ENCODE results near the gene EIF2B4. TPM values are rescaled to one million over a fixed set of nuclear protein-coding genes. Genes with fewer than 3 reads are reported as not detected.

EIF2B4 gene
- polyA plus RNA-seq, 1 experiment: 42.8 TPM

DNA sequence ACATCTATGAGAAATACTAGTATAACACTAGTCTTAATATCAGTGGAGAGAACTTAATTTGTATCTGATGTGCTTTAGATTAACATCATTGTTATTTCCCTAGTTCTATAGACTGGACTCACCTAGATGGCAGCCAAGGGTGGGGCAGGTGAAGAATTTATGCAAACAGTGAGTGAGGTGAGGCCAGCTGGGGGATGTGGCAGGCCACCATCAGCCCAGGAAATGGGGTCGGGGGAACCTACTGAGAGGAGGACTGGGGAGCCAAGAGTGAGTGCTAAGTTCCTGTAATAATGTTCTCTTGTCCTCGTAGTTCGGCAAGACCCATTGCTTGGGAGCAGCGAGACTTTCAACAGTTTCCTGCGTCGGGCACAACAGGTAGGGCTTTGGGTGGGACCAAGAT, 2.8 kb upstream of the EIF2B4 start:
- H3K27me3 ChIP-seq (ENCODE audit: control insufficient read depth, insufficient read depth, low read length): no peaks in the 10 kb centered on the region
- DNase-seq (ENCODE audit: low read depth): no peak
- TF ChIP-seq, protein P1, sequence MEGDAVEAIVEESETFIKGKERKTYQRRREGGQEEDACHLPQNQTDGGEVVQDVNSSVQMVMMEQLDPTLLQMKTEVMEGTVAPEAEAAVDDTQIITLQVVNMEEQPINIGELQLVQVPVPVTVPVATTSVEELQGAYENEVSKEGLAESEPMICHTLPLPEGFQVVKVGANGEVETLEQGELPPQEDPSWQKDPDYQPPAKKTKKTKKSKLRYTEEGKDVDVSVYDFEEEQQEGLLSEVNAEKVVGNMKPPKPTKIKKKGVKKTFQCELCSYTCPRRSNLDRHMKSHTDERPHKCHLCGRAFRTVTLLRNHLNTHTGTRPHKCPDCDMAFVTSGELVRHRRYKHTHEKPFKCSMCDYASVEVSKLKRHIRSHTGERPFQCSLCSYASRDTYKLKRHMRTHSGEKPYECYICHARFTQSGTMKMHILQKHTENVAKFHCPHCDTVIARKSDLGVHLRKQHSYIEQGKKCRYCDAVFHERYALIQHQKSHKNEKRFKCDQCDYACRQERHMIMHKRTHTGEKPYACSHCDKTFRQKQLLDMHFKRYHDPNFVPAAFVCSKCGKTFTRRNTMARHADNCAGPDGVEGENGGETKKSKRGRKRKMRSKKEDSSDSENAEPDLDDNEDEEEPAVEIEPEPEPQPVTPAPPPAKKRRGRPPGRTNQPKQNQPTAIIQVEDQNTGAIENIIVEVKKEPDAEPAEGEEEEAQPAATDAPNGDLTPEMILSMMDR (IDR thresholded peaks at IDR 0.05; ENCODE audit: insufficient read depth, low read depth, low read length): no peak
- no peak overlapping the region for H3K4me3 ChIP-seq (ENCODE audit: low read depth, low read length)
- CTCF ChIA-PET: interaction anchor here (1.0 to 1.5 kb wide), 2 partner anchors 21 to 35 kb away, joined by 3 read pairs; no protein-coding TSS in a partner anchor
- POLR2A ChIA-PET: no interaction called here
- H3K36me3 ChIP-seq (ENCODE audit: control insufficient read depth, insufficient read depth, low read length): peaks cover 42% of the 10 kb centered on the region

DNA sequence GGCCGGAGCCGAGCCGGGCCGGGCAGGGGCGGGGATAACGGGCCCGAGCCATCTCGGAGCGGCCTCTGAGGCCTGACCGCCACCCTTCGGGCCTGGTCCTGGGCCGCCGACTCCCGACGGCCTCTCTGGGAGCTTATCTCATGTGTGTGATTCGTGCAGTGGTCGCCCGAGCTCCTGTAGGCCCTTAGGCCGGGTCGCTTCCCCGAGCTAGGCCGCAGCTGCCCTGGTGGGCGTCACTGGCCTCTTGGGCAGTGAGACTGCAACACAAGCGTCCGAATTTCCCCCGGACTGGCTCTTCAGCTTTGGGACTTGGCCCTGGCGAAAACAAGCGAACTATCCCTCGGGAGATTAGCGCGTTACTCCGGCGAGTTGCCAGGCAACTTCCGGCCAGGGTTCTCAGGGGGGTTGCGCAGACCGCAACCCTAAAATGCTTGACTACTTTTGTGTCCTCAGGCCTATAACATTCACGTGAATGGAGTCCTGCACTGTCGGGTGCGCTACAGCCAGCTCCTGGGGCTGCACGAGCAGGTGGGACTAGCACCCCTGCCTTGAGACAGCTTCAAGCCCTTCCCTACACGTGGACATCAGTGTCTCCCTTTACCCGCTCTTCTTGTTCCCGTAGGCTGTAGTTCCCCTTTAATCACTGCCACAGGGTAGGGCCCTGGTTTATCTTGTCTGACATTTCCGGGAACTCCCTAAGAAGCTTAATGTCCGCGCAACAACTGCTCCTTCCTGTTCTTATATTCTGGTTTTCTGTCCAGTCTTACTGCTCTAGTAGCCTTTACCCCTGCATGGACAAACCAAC, 880 bp upstream of the EIF2B4 start:
- ChIA-PET CTCF (interaction anchor here (1.5 kb wide), 1 partner anchor 49 kb away, joined by 5 read pairs; no protein-coding TSS in a partner anchor), POLR2A (no interaction called here)
- no peak for DNase-seq (ENCODE audit: low read depth)
- TF ChIP-seq, protein P1 (IDR thresholded peaks at IDR 0.05; ENCODE audit: insufficient read depth, low read depth, low read length): no peak
- Histone ChIP-seq H3K36me3 (ENCODE audit: control insufficient read depth, insufficient read depth, low read length) (peaks cover 33% of the 10 kb centered on the region), H3K27me3 (ENCODE audit: control insufficient read depth, insufficient read depth, low read length) (no peaks in the 10 kb centered on the region), H3K4me3 (ENCODE audit: low read depth, low read length) (peak overlapping the region; percentile 93)

DNA sequence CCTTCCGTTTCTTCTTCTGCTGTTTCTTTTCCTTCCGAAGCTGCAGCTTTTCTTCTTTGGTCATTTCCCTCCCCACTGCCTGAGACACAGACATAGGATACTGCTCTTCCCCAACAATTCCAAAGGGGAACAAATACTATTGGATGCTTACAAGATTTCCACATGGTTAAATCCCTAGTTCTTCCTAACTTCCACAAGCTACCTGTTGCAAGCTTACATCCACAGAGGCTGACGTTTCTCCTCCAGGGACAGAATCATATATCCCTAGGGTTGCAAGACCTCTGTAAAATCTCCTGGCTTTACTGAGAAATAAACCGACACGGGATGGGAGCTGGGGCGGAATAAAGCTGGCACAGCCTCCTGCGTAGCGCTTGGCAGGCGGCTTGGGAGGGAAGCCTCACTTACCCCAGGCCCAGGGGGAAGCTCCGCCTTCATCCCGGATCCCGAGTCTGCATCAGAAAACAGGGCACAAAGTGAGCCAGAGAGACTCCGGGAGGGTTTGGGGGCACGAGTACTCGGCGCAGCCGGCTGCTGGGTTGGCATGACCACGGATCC, 590 bp downstream of the EIF2B4 start:
- CTCF ChIA-PET: interaction anchor here (0.7 to 1.6 kb wide), 13 partner anchors 9 to 314 kb away, joined by 3 to 8 read pairs (median 3); partner anchors contain the start of gene GTF3C2
- TF ChIP-seq, protein P1 (IDR thresholded peaks at IDR 0.05; ENCODE audit: insufficient read depth, low read depth, low read length): no peak
- H3K36me3 ChIP-seq (ENCODE audit: control insufficient read depth, insufficient read depth, low read length): peaks cover 19% of the 10 kb centered on the region
- no peaks in the 10 kb centered on the region for H3K27me3 ChIP-seq (ENCODE audit: control insufficient read depth, insufficient read depth, low read length)
- DNase-seq (ENCODE audit: low read depth): no peak
- POLR2A ChIA-PET: interaction anchor here (0.6 to 1.2 kb wide), 3 partner anchors 11 to 259 kb away, joined by 3 to 4 read pairs (median 3); partner anchors contain the start of genes CCDC121, GPN1, GTF3C2 and ZNF513
- peak overlapping the region; percentile 93 for H3K4me3 ChIP-seq (ENCODE audit: low read depth, low read length)

DNA sequence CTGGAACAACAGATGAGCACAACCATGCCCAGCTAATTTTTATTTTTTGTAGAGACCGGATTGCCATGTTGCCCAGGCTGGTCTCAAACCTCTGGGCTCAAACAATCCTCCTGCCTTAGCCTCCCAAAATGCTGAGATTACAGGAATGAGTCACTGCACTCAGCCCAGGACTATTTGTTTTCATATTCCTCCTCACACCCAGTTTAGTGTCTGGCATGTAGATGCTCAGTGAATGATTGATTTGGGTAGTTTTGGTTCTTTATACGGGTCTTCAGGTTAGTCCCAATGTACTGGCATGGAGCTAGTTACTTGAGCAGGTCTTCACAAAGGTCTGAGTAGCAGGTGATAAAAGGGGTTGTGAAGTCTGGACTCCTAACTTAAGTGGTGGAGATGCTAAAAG, 6.2 kb downstream of the EIF2B4 start:
- Histone ChIP-seq H3K27me3 (ENCODE audit: control insufficient read depth, insufficient read depth, low read length) (no peaks in the 10 kb centered on the region), H3K36me3 (ENCODE audit: control insufficient read depth, insufficient read depth, low read length) (peaks cover 18% of the 10 kb centered on the region), H3K4me3 (ENCODE audit: low read depth, low read length) (no peak overlapping the region)
- TF ChIP-seq, protein P1 (IDR thresholded peaks at IDR 0.05; ENCODE audit: insufficient read depth, low read depth, low read length): no peak
- CTCF ChIA-PET: no interaction called here
- POLR2A ChIA-PET: interaction anchor here (0.6 kb wide), 1 partner anchor 50 kb away, joined by 3 read pairs; no protein-coding TSS in a partner anchor
- DNase-seq (ENCODE audit: low read depth): no peak
